ENCODE measurements around the gene CAPN3. TPM values are rescaled to one million over a fixed set of nuclear protein-coding genes. Genes with fewer than 3 reads are reported as not detected.

CAPN3 gene
- polyA plus RNA-seq, 1 donor (not counting 4 experiments of a cell fraction or from before 2014, with no cell fraction given), result 15.8 TPM

GRCh38 chr15:42421376-42421775 is 62.1 kb downstream of the CAPN3 start:
- Histone ChIP-seq H3K9me1 (ENCODE audit: control insufficient read depth, extremely low read depth, insufficient read depth, low read length) (no peaks in the 10 kb centered on the region), H3K9ac (ENCODE audit: control insufficient read depth, extremely low read depth, insufficient read depth, low read length) (no peak overlapping the region), H3K27ac (ENCODE audit: control insufficient read depth, insufficient read depth, low read length) (no peak overlapping the region), H3K27me3 (ENCODE audit: control insufficient read depth, extremely low read depth, insufficient read depth, low read length) (no peaks in the 10 kb centered on the region), H3K79me2 (ENCODE audit: control insufficient read depth, insufficient read depth, low read length) (no peaks in the 10 kb centered on the region), H3K9me3 (ENCODE audit: control insufficient read depth, low read depth, low read length) (no peaks in the 10 kb centered on the region), H3K4me1 (ENCODE audit: control insufficient read depth, extremely low read depth, insufficient read depth, low read length) (no peaks in the 10 kb centered on the region), H4K20me1 (ENCODE audit: control insufficient read depth, extremely low read depth, insufficient read depth, low read length) (no peaks in the 10 kb centered on the region), H2AFZ (ENCODE audit: control insufficient read depth, low read length) (no peak overlapping the region), H3K36me3 (ENCODE audit: control insufficient read depth in 2 of 2, extremely low read depth in 1 of 2, insufficient read depth in 2 of 2, low read length in 2 of 2) (peaks cover 17 to 22% of the 10 kb centered on the region in 2 experiments), H3K4me3 (ENCODE audit: control insufficient read depth in 2 of 3, extremely low read depth in 1 of 3, insufficient read depth in 2 of 3, low read depth in 1 of 3, low read length in 3 of 3) (no peak overlapping the region), H3K4me2 (ENCODE audit: control insufficient read depth, extremely low read depth, insufficient read depth, low read depth, low read length) (no peak overlapping the region)
- FAIRE-seq (no peak), DNase-seq (ENCODE audit: low read depth, low spot score) (no peak)
- TF ChIP-seq EZH2 (IDR thresholded peaks at IDR 0.05; ENCODE audit: low read length), result no peak
- TF ChIP-seq CTCF (optimal IDR thresholded peaks at IDR 0.05 in 1 of 3, IDR thresholded peaks at IDR 0.05 in 1 of 3, conservative IDR thresholded peaks at IDR 0.05 in 1 of 3; ENCODE audit: extremely low read depth in 1 of 3, insufficient read depth in 2 of 3, low read length in 3 of 3), result no peak
- dilution Hi-C loops (cut with MboI; ENCODE audit: extremely low pct_ligation_motif_present, low sequenced_read_pairs), result no loop called here

- Histone ChIP-seq H3K4me1 (ENCODE audit: control insufficient read depth, extremely low read depth, insufficient read depth, low read length) (no peaks in the 10 kb centered on the region), H3K9me1 (ENCODE audit: control insufficient read depth, extremely low read depth, insufficient read depth, low read length) (no peaks in the 10 kb centered on the region), H3K9ac (ENCODE audit: control insufficient read depth, extremely low read depth, insufficient read depth, low read length) (no peak overlapping the region), H3K27ac (ENCODE audit: control insufficient read depth, insufficient read depth, low read length) (no peak overlapping the region), H3K79me2 (ENCODE audit: control insufficient read depth, insufficient read depth, low read length) (no peaks in the 10 kb centered on the region), H3K9me3 (ENCODE audit: control insufficient read depth, low read depth, low read length) (no peaks in the 10 kb centered on the region), H2AFZ (ENCODE audit: control insufficient read depth, low read length) (no peak overlapping the region), H3K36me3 (ENCODE audit: control insufficient read depth in 2 of 2, extremely low read depth in 1 of 2, insufficient read depth in 2 of 2, low read length in 2 of 2) (peaks cover 16 to 34% of the 10 kb centered on the region in 2 experiments), H4K20me1 (ENCODE audit: control insufficient read depth, extremely low read depth, insufficient read depth, low read length) (no peaks in the 10 kb centered on the region), H3K27me3 (ENCODE audit: control insufficient read depth, extremely low read depth, insufficient read depth, low read length) (no peaks in the 10 kb centered on the region), H3K4me3 (ENCODE audit: control insufficient read depth in 2 of 3, extremely low read depth in 1 of 3, insufficient read depth in 2 of 3, low read depth in 1 of 3, low read length in 3 of 3) (no peak overlapping the region), H3K4me2 (ENCODE audit: control insufficient read depth, extremely low read depth, insufficient read depth, low read depth, low read length) (no peak overlapping the region)
- FAIRE-seq (no peak), DNase-seq (ENCODE audit: low read depth, low spot score) (no peak)
- dilution Hi-C loops (cut with MboI; ENCODE audit: extremely low pct_ligation_motif_present, low sequenced_read_pairs), result no loop called here
- TF ChIP-seq CTCF (optimal IDR thresholded peaks at IDR 0.05 in 1 of 3, IDR thresholded peaks at IDR 0.05 in 1 of 3, conservative IDR thresholded peaks at IDR 0.05 in 1 of 3; ENCODE audit: extremely low read depth in 1 of 3, insufficient read depth in 2 of 3, low read length in 3 of 3), result no peak
- TF ChIP-seq EZH2 (IDR thresholded peaks at IDR 0.05; ENCODE audit: low read length), result no peak
Measured at GRCh38 chr15:42427429-42428223, 68.3 kb downstream of the CAPN3 start.
